Activated CD4-positive, alpha-beta T cell treated with anti-CD3 and anti-CD28 coated beads for 1 hour (primary cell): ENCODE measurements around the gene TRAK2.
"Not testable (repeated sequence)": the region's sequence is repeated elsewhere in the genome, so short reads cannot be mapped to it uniquely, and the experiment has no call there.

ENCODE experiments used
- DNase-seq: peaks from one replicate; pipeline ENCODE4 v3.0.0-alpha.2; 2020

Gene TRAK2

DNA sequence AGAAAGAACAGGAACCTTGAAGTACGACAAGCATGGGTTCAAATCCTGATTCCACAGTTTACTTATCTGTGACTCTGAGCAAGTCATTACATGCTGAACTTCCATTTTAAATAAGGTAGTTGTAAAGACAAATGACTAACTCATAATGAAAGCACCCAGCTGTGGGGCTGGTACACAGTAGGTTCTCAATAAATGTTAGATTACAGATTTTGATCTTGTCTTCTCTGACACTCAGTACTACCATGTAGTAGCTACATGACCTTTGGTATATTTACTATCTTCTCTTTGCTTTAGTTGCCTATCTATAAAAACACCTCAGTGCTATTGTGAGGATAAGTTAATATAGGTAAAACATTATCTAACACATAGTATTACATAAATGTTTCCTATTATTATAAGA, 3.2 kb downstream of the TRAK2 start:
- DNase-seq, result no peak

DNA sequence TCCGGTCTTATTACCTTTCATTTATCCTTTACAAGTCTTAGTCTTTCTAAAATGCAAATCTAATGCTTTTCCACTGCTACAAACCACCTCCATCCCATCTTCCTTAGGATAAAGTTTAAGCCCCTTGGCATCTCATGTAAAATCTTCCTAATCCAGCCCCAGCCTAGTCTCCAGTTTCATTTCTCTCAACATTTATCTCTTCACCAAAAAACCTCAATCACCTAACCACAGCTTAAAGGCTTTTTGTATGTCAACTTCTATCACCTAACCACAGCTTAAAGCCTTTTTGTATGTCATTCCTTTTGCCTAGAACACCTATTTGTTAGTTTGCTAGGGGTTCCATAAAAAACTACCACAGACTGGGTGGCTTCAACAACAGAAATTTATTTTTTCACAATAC, 4.2 kb downstream of the TRAK2 start:
- DNase-seq, result no peak

DNA sequence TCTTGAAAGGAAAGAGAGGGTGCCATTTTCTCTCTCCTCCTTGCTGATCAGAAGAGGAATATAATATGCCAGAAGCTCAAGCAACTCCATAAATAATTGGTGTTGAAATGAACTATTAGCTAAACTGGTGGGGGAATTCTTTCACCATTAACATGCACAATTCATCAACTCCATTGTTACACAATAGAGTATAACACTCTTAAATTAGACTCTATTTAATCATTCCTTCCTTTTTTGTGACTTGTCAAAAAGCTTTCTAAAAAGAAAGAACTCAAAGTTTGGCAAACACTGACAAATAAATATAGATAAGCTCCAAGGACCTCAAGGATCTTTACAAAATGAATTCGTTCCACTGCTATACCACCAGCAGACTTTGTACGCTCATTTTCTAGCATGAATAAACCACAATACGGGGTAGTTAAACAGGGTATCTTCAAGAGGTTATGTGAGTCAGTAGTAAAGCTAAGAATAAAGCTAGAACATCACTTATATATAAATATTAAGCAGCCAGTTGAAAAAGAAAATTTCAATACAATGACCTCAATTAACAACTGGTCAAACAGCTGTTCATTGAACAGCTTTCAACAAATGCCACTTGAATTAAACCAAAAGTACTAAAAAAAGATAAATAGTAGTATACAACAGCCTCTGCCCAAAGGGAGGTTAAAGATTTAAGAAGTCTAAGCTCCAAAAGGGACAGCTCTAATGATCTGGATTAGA, 6.4 kb downstream of the TRAK2 start:
- no peak for DNase-seq

DNA sequence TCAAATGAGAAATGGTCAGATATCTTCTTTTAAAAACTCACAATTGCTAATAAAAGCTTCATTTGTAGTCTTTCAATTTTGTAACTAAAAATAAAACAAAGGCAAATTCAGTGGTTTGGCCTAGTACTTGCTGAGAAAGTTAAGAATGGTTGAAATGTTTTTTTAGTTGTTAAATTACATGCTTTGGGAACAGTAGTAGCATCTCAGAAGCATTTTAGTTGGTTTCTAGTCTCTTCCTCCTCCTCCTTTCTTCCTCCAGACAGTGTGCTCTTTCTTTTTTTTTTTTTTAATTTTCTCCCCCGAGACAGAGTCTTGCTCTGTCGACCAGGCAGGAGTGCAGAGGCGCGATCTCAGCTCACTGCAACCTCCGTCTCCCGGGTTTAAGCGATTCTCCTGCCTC, 9.8 kb downstream of the TRAK2 start:
- DNase-seq, result no peak

DNA sequence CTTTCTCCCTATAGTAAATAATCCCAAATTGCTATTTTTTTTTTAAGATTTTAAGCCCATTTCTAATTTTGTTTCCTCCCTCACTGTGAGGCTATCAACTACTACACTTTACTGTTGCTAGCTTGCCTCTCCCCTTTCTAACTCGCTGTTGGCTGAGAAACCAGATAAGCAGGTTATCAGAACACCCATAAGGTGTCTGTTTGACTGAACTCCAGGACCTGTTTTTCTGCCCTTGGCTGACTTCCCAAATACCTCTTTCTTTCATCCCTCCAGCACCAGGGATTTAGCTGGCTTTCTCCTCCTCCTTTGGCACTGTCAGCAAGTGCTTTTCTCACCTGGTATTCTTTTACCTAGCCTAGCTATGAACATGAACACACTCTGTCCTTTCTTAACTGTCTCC, 11.1 kb downstream of the TRAK2 start:
- DNase-seq, result no peak

DNA sequence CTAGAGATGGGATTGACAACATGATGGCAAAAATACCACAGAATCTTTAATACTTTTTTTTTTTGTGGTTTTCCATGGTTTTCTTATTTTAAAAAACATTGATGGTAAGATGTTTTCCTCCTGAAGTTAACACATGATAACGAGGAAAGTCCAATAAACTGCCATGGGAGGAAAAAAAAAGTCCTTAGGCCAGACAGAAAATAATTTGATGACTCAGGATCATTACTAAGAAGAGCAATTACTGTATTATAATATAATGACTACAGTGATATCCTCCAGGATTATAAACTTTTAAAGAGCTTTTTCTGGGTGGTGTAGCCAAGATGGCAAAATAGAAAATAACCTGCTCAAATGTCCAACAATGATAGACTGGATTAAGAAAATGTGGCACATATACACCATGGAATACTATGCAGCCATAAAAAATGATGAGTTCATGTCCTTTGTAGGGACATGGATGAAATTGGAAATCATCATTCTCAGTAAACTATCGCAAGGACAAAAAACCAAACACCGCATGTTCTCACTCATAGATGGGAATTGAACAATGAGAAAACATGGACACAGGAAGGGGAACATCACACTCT, 11.8 kb downstream of the TRAK2 start:
- not testable (repeated sequence) for DNase-seq

DNA sequence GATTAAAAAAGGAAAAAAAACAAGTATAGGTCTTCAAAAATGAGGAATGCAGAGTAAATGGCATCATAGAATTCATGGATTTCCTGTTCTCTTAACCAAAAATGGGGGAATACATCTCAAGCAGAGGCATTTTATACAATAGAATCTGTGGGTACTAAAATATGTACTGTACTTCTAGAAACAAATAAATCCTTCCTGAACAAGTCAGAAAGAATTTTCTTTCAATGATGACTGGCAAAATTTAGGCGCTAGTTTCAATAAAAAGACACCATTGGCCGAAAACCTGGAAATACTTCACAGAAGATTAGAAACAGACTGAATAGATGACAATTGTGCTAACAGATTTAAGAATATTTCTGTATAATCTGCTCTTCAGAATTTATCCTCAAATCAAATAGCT, 15.1 kb downstream of the TRAK2 start:
- DNase-seq, result no peak

DNA sequence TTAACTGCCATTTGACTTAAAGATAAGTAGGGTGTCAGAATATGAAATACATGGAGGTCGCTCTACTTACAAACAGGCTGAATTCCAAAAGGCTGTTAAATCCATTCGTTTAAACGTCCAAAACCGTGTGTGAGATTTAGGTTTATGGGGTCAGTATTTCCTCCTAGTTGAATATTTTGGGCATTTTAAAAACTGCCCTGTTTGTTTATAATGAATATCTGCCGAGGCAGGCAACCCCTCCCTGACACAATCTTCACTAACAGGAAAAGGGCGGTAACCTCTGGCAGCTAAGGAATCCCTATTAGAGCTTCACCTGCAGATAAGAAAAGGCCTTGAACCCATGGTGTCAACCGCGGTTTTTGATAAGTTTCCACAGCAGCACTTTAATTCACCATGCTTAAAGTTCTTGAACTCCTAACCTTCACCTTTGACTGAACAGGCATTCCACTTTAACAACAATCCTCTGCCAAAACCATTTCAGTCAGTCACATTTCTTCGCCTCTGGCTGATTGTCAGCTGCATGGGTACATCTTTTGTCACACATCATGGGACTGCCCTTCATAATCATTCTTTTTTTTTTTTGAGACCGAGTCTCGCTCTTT, 17.8 kb downstream of the TRAK2 start:
- no peak for DNase-seq

DNA sequence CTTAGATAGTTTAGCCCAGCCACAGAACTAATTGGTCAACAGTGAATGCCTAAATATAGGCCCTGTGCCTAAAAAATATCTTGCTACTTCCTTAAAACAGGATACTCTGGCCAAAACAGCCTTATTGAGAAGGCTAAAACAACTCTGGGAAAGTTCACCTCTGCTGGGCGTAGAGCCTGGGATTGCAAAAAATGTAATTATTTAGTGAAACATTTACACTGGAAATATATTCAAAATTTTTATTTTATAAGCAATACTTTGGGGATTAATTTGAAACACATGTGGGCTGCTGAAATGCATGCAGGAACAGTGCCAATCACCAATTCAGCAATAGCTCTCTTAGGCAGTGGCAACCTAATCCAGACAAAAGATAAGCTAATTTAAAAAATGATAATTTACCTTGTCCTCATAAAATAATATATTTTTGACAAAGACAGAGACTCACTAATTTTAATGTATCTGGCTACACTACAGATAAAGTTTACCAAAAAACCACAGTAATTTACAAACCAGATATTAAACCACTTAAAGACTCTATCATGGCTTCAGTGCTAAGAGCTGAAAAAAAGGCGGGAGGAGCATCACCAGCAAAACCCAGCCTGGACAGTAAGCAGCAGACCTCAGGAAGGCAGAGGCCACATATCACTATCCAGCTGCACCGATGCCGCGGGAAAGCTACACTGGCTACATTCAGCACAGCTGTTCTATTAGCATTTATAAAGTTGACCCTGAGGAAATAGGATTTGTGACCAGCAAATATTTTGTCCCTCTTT, 18.5 kb downstream of the TRAK2 start:
- no peak for DNase-seq

DNA sequence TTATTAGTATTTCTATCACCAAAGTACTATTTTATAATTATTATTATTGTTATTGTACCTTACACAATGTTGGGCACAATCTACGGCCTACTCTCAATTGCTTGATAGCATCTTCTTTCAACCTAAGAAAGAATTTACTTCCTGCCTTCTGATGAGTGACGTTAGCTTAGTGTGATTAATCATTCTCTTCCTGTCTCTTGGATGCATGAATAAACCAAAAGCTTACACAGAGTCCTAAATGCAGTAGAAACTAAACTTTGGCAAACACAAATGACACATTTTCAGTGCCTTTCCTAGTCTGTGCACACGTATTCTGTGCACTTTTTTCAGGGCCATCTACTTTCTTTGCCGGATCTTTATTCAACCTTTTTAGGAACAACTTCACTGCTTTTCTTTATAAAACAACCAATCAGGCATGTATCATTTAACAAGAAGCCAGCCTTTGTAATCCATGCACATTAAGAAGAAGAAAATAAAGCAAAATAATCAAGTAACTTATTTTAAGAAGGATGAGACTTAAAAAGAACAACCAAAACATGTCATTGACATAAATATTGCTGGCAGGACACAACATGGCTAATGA, 19.1 kb downstream of the TRAK2 start:
- no peak for DNase-seq

DNA sequence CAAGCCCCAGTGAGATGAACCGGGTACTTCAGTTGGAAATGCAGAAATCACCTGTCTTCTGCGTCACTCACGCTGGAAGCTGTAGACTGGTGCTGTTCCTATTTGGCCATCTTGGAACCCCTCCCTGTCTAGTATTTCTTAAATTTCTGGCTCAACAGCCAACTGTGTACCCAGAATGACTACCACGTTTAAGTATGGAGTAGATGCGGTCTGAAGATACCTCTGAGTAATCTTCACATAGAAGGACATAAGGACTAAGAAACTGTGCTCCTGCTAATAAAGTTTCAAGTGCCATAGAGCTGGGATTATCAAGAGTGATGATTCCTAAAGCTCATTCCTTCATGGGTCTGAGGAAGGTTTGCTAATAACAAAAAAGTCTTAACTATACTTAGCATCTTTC, 20.4 kb downstream of the TRAK2 start:
- DNase-seq, result no peak

DNA sequence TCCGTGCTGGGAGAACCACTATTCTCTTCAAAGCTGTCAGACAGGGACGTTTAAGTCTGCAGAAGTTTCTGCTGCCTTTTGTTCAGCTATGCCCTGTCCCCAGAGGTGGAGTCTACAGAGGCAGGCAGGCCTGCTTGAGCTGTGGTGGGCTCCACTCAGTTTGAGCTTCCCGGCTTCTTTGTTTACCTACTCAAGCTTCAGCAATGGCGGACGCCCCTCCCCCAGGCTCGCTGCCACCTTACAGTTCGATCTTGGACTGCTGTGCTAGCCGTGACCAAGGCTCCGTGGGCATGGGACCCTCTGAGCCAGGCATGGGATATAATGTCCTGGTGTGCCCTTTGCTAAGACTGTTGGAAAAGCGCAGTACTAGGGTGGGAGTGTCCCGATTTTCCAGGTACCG, 20.9 kb downstream of the TRAK2 start:
- DNase-seq, result not testable (repeated sequence)

DNA sequence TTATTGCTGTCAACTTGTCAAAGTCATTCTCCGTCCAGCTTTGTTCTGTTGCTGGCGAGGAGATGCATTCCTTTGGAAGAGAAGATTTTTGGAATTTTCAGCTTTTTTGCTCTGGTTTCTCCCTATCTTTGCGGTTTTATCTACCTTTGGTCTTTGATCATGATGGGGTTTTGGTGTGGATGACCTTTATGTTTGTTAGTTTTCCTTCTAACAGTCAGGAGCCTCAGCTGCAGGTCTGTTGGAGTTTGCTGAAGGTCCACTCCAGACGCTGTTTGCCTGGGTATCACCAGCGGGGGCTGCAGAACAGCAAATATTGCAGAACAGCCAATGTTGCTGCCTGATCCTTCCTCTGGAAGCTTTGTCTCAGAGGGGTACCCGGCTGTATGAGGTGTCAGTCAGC, 21.4 kb downstream of the TRAK2 start:
- not testable (repeated sequence) for DNase-seq

DNA sequence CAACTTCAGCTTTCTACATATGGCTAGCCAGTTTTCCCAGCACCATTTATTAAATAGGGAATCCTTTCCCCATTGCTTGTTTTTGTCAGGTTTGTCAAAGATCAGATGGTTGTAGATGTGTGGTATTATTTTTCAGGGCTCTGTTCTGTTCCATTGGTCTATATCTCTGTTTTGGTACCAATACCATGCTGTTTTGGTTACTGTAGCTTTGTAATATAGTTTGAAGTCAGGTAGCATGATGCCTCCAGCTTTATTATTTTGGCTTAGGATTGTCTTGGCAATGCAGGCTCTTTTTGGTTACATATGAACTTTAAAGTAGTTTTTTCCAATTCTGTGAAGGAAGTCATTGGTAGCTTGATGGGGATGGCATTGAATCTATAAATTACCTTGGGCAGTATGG, 22.9 kb downstream of the TRAK2 start:
- not testable (repeated sequence) for DNase-seq

DNA sequence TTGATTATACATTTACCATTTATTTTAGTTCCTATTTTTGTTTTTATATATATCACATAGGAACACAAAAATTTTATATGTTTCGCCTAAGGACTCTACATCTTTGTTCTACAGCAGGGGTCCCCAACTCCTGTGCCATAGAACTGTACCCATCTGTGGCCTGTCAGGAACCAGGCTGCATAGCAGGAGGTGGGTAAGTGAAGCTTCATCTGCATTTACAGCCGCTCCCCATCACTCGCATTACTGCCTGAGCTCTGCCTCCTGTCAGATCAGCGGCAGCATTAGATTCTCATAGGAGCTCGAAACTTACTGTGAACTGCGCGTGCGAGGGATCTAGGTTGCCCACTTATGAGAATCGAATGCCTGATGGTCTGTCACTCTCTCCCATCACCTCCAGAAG, 25.3 kb downstream of the TRAK2 start:
- DNase-seq, result no peak

DNA sequence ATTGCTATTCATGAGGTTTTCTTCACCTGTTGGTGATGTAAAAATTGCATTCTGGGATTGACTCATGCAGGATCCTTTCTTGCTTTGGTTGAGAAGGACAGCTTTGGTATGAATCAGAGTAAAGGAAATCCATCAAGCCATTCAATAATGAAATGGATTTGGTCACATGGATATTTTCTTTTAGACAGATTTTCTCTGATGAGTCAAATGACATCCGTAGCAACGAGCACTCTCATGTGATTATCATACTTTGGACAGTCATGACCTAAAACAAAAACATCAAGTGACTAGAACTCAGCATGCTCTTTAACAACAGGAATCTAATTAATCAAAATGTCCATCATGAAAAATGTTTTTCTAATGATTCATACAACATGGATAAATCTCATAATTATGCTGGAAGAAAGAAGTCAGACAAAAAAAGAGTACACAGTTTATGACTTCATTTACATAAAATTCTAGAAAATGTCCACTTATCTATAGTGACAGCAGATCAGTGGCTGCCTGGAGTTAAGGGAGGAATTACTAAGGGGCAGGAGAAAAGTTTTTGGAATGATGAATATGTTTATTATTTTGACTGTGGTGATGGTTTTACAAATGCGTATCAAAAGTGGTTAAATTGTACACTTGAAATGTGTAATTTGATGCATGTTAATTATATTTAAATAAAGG, 30.7 kb downstream of the TRAK2 start:
- DNase-seq, result no peak

DNA sequence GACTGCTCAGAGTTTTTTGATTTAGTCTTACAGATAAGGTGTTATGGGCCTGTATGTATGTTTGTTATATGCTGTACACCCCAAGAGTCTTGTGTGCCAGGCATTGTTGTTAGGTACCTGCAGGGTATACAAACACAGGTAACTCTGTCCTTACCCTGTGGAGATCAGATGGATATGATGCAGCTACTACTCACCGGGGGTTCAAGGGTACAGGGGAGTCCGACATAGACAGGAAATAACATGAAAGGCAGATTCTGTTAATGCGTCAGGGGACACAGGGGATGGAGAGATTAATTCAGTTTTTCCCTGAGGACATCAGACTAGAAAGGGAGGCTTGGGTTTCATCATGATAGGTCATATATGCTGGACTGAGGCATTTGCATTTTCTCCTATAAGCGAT, 31.3 kb downstream of the TRAK2 start:
- no peak for DNase-seq

DNA sequence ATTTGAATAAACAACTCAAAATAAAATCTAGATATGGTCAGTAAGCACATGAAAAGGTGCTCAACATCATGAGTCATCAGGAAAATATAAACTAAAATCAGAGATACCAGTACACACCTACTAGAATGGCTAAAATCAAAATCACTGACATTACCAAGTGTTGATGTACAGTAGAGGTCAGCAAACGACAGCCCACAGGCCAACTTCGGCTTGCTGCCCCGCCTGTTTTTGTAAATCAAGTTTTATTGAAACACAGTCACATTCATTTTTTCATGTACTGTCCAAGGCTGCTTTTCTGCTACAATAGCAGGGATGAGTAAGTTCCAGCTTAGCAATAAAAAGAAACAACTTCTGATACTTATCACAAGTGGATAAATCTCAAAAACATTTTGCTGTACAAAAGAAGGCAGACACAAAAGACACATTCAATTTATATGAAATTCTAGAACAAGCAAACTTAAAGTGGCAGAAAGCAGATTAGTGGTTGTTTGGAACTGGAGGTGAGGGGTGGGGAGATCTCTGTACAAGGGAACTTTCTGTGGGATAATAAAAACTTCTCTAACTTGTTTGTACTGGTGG, 32.1 kb downstream of the TRAK2 start:
- DNase-seq, result no peak

DNA sequence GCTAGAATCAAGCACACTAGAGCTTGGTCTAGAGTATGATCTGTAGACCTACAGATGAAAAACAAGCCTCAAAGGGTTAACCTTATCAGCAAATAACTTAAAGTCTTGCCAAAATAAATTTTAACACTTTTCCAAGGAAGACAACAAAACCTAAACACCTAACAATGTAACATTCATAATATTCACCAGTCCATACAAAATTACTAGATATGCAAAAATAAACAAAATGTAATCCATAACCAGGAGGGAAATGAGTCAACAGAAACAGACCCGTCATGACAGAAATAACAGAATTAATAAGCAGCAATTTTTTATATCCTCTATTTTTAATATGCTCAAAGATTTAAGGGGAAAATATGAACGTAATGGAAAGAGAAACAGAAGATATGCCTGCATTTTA, 36.1 kb downstream of the TRAK2 start:
- DNase-seq, result no peak

DNA sequence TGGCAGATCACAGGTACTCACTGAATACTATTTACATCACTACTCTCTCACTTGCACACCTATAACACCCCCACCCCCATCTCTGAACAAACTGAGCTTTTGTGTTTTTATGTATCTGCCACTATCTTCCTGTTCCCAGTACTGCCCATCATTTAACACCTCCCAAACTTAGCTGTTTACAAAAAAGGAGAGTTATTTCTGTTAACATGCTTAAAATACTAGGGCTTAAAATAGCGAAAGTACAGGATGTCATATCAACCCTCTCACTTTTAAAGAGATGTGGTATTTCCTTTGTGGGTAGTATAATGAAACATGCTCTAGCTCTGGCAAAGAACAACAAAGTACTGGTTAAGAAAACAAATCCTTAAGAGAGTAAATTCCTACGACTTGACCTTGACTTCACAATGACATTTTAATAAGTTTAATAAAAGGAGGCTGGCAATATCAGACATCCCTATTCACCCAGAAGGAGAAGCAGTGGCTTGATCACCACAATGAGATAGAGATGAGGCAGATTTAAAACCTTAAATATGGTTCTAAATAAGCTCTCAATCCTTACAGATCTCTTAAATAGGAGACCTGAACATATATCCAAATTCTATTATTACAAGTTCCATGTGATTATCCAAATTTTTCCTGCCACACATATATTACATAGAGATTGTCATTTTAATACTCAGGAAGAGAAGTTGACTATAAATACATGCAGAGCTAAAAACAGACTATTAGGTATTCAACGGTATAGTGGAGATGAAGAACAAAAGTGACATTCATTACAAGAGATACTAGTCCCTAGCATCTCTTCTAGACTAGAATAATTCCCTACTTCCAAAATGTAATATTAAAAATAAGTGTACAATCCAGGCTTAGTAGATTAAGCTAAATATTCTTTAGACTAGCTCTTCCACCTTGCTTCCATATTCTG, 36.9 kb downstream of the TRAK2 start:
- DNase-seq, result no peak

DNA sequence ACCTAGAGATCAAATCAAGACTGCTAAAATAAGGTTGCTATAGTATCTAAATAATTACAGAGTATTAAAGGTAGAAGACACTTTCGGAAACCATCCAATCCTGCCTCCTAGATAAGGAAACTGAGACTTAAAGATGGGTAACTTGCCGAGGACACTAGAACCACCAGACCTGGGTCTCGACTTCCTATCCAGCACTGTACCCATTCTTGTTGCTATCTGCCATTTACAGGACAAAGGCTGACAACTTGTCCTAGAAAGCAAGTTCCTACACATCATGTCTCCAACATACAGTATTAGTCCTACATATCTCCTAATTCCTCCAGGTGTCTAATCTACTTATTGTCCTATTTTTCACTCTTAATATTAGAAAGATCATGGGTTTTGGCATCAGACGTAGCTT, 37.7 kb downstream of the TRAK2 start:
- no peak for DNase-seq
